GM12875 (cell line): ENCODE measurements around the gene TMC1.

ENCODE experiments used
- H3K4me3 ChIP-seq: one replicate; pipeline ENCODE4 v1.5.1; 2011; ENCODE audit warnings: low read depth, low read length, control low read depth
- TF ChIP-seq, protein P1 (sequence below): IDR thresholded peaks from 2 replicates; pipeline ENCODE4 v1.5.1; 2011; ENCODE audit warnings: low read depth, mild to moderate bottlenecking, control low read depth, inconsistent platforms, low read length, moderate library complexity, borderline replicate concordance; ENCODE audit not compliant: insufficient read depth

Gene TMC1

DNA sequence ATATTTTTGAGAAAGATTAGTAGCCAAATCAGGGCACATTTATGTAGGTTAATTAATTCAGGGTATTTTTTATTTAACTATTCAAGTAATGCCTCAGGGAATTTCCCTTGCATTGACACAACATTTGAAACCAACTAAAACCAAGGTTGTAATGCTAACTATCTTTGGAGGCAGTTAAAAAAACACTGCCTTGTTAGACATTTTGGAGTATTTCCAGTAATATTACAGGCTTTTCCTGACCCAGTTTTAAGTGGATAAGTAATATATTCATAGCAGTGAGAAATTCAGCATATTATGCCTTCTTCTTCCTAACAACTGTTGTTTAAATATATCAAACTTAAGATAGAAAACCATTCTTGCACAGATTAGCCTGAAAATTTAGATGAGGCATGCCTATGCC is 175.1 kb downstream of the TMC1 start:
- TF ChIP-seq, protein P1, sequence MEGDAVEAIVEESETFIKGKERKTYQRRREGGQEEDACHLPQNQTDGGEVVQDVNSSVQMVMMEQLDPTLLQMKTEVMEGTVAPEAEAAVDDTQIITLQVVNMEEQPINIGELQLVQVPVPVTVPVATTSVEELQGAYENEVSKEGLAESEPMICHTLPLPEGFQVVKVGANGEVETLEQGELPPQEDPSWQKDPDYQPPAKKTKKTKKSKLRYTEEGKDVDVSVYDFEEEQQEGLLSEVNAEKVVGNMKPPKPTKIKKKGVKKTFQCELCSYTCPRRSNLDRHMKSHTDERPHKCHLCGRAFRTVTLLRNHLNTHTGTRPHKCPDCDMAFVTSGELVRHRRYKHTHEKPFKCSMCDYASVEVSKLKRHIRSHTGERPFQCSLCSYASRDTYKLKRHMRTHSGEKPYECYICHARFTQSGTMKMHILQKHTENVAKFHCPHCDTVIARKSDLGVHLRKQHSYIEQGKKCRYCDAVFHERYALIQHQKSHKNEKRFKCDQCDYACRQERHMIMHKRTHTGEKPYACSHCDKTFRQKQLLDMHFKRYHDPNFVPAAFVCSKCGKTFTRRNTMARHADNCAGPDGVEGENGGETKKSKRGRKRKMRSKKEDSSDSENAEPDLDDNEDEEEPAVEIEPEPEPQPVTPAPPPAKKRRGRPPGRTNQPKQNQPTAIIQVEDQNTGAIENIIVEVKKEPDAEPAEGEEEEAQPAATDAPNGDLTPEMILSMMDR = no peak
- H3K4me3 ChIP-seq = no peak overlapping the region

DNA sequence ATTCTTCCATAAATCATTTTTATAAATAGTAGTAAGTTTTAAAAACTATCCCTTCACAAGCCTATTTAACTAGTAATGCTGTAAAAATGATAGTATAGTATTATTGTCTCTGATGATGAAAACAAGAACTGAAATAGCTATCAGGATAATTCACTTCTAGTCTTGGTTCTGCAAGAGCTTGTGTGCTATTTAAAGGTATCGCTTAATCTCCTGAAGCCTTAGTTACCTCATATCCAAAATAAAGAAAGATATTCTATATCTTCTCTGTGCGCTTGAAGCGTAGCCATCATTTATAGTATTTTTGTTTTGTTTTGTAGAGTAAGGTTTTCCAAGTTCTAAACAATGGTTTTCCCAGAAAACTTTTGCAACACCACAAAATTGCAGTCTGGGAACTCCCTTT is 180.1 kb downstream of the TMC1 start:
- TF ChIP-seq, protein P1 = no peak
- H3K4me3 ChIP-seq = no peak overlapping the region

DNA sequence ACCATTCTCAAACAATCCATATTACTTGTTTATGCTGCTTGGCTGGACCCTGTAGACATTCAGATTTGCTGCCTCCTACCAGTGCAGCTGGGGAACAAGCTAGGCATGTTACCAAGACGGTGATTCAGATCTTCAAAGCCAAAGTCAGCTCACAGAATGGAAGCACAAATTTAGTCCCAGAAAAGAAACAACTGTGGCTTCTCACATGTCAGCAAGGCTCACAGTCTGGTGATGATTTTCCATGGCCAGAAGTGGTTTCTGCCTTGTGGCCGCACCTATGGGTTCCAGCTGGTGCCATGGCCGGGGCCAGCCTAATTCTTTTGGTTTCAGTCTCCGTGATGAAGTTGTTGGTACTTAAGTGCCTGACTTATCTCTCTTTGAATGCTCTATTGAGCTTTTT is 182.2 kb downstream of the TMC1 start:
- no peak overlapping the region for H3K4me3 ChIP-seq
- TF ChIP-seq, protein P1 = no peak

DNA sequence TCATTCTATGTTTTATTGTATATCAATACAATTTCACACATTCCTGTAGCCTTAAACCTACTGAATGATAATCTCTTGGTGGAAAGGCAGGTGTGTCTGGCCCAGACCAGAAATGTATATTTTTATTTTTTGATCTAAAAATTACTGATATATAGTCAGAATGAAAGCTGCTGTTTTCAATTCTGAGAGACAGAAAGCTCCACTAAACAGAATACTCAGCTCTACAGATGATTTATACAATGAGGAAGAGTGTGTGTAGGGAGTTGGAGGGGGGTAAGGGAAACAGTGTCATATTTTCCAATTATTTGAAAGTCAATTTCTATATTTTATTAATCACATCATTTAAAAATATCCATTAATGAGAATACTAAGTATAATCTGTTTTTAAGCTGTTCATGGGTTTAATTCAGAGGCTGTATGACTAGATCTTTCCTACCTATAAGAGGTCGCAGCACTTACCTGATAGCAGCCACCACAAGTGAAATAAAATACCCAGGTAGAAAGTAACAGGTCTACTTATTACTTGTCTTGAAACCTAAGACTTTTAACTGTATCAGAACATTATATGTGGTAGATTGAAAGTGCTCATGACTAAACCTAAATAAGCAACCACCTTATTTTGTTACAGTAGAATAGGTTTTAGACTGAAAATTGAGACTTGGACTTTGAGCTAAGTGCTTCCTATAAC is 183.4 kb downstream of the TMC1 start:
- TF ChIP-seq, protein P1 = no peak
- H3K4me3 ChIP-seq = no peak overlapping the region

DNA sequence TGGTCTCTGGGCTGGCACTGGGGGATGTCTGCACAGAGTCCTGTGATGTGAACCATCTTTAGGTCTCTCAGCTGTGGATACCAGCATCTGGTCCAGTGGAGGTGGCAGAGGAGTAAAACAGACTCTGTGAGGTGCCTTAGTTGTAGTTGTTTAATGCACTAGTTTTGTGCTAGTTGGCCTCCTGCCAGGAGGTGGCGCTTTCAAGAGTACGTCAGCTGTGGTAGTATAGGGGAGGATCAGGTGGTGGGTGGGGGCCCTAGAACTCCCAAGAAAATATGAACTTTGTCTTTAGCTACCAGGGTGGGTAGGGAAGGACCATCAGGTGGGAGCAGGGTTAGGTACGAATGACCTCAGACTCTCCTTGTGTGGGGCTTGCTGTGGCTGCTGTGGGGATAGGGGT is 197.1 kb downstream of the TMC1 start:
- no peak overlapping the region for H3K4me3 ChIP-seq
- TF ChIP-seq, protein P1 = 0 out of 2 replicates have a peak, but pooled peaks have one; percentile 30

DNA sequence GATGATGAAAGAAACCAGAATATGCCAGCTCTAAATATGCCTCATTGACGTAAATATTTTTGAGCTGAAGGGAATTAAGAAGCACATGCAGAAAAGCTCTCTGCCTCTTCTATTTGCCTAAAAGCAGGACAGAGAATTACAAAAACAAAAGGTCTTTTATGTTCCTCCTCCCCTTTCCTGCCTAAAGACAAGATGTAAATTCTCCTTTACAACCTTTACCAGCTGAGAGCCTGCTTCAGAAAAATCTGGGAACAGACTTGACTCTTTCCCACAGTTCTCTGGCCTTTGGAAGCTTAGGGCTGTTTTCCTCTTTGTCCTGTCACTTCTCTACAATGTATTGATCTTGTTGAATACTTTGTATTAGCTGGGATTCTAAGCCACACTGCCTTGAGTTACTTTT is 199.7 kb downstream of the TMC1 start:
- H3K4me3 ChIP-seq = no peak overlapping the region
- TF ChIP-seq, protein P1 = no peak

DNA sequence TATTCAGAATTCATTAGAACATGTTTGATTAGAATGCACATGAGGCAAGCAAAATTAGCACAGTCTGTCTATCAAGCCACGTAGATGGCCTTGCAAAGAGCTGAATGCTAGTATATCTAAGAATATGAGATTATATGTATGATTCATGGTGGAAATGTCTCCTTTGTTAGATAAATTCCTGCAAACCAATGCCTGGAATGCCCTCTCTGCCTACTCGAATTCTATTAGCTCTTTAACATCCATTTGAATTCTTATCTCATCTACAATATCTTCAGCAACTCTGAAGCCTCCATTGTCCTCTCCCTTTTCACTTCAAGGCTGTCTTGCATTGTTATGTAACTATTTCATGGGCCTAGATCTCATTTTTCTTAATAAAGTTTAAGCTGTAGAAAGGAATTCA is 205.5 kb downstream of the TMC1 start:
- H3K4me3 ChIP-seq = no peak overlapping the region
- TF ChIP-seq, protein P1 = no peak
